DMS53 (cell line): ENCODE data around the gene TPPP2.

Source experiments
- DNase-seq: peaks from one replicate; lab custom pipeline; 2025; lab: John Stamatoyannopoulos, UW

The TPPP2 gene

DNA sequence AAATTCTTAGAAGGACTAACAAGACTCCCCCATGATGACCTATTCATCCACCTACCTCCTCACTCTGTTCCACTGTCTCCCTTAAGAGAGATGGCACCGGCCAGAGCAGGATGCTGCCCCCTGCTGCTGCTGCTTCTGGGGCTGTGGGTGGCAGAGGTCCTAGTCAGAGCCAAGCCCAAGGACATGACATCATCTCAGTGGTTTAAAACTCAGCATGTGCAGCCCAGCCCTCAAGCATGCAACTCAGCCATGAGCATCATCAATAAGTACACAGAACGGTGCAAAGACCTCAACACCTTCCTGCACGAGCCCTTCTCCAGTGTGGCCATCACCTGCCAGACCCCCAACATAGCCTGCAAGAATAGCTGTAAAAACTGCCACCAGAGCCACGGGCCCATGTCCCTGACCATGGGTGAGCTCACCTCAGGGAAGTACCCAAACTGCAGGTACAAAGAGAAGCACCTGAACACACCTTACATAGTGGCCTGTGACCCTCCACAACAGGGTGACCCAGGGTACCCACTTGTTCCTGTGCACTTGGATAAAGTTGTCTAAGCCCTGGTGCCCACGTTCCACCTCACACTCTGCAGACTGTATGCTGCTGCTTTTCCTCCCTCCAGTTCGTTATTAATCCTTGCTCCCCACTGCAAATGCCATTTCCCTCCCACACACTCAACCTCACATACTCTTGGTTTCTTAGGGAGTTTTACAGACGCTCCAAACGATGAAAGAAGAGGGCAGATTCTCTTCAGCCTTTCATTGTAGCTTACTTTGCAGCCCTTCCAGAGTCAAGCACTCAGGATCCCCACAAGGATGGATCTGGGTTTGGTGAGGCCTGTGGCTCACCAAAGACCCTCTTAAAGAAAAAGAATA, 28.0 kb downstream of the TPPP2 start, which contains the start of gene RNASE8:
Gene RNASE8, plus strand, starts transcription at position 20 of the 873 bp plus-strand sequence. Its CDS starts 71 bp downstream, at position 91.
- peak; percentile 0 for DNase-seq

GRCh38 chr14:21058903-21059302, 28.9 kb downstream of the TPPP2 start:
- DNase-seq = no peak

- no peak for DNase-seq
Measured at GRCh38 chr14:21059842-21060613, 30.0 kb downstream of the TPPP2 start.

- no peak for DNase-seq
Measured at GRCh38 chr14:21060614-21061346, 30.8 kb downstream of the TPPP2 start.

- no peak for DNase-seq
Measured at GRCh38 chr14:21061347-21061668, 31.3 kb downstream of the TPPP2 start.

- no peak for DNase-seq
Measured at GRCh38 chr14:21063479-21063878, 33.5 kb downstream of the TPPP2 start.

DNA sequence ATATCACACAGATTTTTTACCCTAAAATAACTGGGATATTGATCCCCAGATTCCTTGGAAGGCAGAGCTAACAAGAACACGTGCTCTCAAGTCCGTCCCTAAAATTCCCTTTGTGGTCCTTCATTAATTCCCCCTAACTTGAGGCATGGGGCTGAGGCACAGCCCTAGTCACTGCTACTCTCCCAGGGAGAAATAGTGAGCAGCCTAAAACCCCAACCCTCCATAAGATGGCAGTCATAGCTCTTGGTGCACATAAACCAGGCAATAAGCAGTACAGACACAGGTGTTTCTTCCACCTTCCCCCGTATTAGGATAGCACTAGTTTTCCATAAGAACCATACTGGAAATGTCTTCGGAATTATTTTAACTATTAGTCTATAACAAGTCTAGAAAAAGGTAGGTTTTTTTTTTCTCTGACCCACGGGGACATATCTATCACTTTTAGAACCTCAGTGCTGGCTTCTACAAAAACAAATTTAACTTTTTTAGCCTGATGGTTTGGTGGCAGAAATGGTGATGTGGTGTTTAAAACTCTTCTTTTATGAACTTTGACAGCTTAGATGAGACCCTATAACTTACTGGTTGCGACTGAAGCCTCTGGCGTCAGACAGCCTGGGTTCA, 37.0 kb downstream of the TPPP2 start:
- peak; percentile 27 for DNase-seq

DNA sequence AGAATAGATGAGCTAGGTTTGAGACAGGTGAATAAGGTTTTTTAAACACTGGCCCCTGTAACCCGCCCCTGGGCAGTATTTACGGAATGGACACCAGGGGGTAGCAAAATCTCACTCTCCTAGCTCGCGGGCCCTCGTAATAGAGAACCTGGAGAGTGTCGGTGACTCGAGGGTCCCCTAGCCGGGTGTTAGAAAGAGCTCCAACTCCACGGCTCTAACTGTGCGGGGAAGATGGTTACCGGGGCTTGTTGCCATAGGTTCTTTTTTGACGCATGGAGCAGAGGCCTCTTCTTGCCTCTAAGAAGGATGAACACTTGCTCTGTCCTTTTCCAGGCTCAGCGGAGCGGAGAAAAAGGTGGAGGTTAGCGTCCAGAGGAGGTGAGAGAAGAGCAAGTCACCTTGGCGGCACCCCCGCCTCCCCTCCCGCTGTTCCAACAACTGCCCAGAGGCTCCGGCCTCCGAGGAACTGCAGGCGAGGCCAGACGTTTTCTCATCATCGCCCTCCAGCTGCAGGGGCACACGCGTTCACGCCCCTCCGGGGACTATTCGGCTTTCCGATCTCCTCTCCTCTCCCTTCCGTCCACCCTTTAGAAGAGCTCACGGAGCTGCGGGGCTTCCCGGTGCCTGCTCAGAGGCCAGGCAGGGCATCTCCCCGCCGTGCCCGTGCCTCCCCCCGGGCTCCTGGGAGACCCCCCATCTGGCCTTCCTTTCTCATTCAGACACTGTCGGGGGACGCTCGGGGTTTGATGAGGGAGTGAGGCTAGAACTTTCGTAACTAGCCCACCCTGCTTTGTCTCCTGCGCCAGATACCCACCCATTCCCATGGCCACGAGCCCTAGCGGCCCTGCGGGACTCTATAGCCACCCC, 38.7 kb downstream of the TPPP2 start:
- peak; percentile 65 for DNase-seq

- peak; percentile 32 for DNase-seq
Measured at GRCh38 chr14:21069388-21070082, 39.5 kb downstream of the TPPP2 start.

GRCh38 chr14:21070083-21070609, 40.1 kb downstream of the TPPP2 start, which contains the start of gene ARHGEF40:
Gene ARHGEF40 (plus strand): TSS chr14:21070304. CDS start chr14:21070397, 93 bp downstream.
- peak; percentile 57 for DNase-seq

GRCh38 chr14:21070610-21071224, 40.7 kb downstream of the TPPP2 start:
- peak; percentile 44 for DNase-seq

DNA sequence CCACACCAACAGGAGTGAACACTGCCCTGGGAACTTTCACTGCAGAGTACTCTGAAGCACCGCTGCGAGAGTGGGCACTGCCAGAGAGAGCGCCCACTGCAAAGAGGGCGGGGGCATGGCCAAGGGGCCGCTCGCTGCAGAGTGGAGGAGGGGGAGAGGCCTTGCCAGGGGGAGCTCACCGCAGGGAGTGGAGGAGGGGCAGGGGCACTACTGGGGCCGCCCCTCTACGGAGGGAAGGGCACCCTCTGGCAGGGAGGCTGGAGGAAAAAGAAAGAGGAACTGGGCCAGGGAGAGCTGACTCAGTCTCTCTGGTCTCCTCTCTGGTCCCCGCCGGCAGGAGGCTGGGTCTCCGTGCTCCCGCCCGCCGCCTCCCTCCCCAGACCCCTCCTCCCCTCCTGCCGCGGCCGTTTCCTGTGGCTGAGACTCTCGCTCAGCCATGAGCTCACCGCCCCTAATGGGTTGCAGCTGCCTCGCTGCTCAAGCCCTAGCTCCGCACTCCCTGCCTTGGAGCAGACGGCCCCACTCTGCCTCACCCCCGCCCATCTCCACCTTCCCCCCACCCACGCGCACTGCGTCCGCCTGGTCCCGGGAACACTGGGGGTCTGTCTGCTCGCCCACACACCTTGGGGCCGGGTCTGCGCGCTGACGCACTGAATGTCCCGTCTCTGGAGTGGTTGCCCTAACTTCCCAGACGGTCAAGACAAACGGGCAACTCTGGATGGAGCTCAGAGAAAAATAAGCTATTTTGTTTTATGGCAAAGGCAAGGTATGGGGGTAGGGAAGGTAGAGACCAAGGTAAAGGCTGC, 41.4 kb downstream of the TPPP2 start:
- DNase-seq = peak; percentile 79

- no peak for DNase-seq
Measured at GRCh38 chr14:21072031-21072473, 42.0 kb downstream of the TPPP2 start.

- peak; percentile 49 for DNase-seq
Measured at GRCh38 chr14:21072781-21073339, 42.8 kb downstream of the TPPP2 start.

- DNase-seq = no peak
Measured at GRCh38 chr14:21073921-21074320, 43.9 kb downstream of the TPPP2 start.

DNA sequence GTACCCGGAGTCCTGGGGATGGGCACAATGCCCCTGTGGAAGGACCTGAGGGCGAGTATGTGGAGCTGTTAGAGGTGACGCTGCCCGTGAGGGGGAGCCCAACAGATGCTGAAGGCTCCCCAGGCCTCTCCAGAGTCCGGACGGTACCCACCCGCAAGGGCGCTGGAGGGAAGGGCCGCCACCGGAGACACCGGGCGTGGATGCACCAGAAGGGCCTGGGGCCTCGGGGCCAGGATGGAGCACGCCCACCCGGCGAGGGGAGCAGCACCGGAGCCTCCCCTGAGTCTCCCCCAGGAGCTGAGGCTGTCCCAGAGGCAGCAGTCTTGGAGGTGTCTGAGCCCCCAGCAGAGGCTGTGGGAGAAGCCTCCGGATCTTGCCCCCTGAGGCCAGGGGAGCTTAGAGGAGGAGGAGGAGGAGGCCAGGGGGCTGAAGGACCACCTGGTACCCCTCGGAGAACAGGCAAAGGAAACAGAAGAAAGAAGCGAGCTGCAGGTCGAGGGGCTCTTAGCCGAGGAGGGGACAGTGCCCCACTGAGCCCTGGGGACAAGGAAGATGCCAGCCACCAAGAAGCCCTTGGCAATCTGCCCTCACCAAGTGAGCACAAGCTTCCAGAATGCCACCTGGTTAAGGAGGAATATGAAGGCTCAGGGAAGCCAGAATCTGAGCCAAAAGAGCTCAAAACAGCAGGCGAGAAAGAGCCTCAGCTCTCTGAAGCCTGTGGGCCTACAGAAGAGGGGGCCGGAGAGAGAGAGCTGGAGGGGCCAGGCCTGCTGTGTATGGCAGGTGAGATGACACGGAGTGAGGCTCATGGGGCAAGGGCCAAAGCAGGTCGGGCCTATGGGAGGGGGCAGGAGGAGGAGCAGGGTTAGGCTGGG, 44.6 kb downstream of the TPPP2 start:
- no peak for DNase-seq

GRCh38 chr14:21075719-21076437, 45.9 kb downstream of the TPPP2 start:
- DNase-seq = no peak
